HPDE6-E6E7 (cell line): ENCODE results near the gene EBF4.
A peak's percentile ranks its signal among the peaks of the same experiment; 100 is the strongest.

Experiments used
- DNase-seq: peaks from one replicate; pipeline ENCODE4 v3.0.0; 2011; ENCODE audit warnings: missing footprints; ENCODE audit errors: extremely low spot score

EBF4 gene

GRCh38 chr20:2692036-2692885 is at the start of gene EBF4:
Gene EBF4 (plus strand): TSS chr20:2692780. CDS start chr20:2693646, 866 bp downstream.
- peak; percentile 54 for DNase-seq

- no peak for DNase-seq
These were observed 48.9 kb upstream of the EBF4 start for GRCh38 chr20:2643708-2644107.

- DNase-seq: peak; percentile 94
These were observed 40.5 kb upstream of the EBF4 start, which contains the start of gene NOP56 for GRCh38 chr20:2651772-2652723. Gene NOP56 (plus strand): TSS chr20:2652632. CDS start chr20:2652661, 29 bp downstream.

GRCh38 chr20:2652724-2653555 is 39.6 kb upstream of the EBF4 start:
- no peak for DNase-seq

- DNase-seq: no peak
These were observed 38.8 kb upstream of the EBF4 start for GRCh38 chr20:2653556-2654383.

- DNase-seq: no peak
These were observed 38.2 kb upstream of the EBF4 start for GRCh38 chr20:2654384-2654822.

- DNase-seq: no peak
These were observed 37.7 kb upstream of the EBF4 start for GRCh38 chr20:2654831-2655230.

GRCh38 chr20:2655331-2656116 is 37.1 kb upstream of the EBF4 start:
- no peak for DNase-seq

- no peak for DNase-seq
These were observed 36.0 kb upstream of the EBF4 start for GRCh38 chr20:2656471-2657117.

- DNase-seq: no peak
These were observed 35.3 kb upstream of the EBF4 start for GRCh38 chr20:2657241-2657640.

- no peak for DNase-seq
These were observed 34.9 kb upstream of the EBF4 start for GRCh38 chr20:2657674-2658073.

GRCh38 chr20:2658414-2659354 is 33.9 kb upstream of the EBF4 start:
- no peak for DNase-seq

- no peak for DNase-seq
These were observed 33.0 kb upstream of the EBF4 start for GRCh38 chr20:2659547-2659946.

- DNase-seq: no peak
These were observed 29.2 kb upstream of the EBF4 start for GRCh38 chr20:2663364-2663886.

- peak; percentile 97 for DNase-seq
These were observed 28.5 kb upstream of the EBF4 start, which contains the start of gene IDH3B for GRCh38 chr20:2663887-2664719. Gene IDH3B (minus strand): TSS chr20:2664216. CDS start chr20:2664188, 28 bp downstream.

GRCh38 chr20:2671977-2672376 is 20.6 kb upstream of the EBF4 start:
- DNase-seq: no peak

- DNase-seq: no peak
These were observed 20.1 kb upstream of the EBF4 start for GRCh38 chr20:2672446-2672845.
